Measurements from ENCODE around the gene CELF4.

Gene CELF4

DNA sequence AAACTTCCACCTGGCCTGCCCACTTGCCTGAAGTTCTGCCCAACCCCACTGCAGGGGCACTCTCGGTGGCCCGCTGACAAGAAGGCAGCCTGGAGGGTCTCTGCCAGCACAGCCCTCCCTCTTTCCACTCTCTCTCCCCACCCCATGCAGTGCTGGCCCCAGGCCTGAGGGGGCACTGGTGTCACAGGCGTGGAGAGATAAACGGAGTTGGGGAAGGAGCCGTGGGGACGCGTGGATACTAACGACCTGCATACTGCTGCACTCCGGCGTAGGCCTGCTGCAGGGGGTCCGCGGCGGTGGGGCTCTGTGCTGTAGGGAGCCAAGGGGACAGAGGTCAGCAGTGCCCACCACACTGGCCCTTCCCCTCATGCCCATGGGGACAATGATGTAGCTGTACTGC is 299.3 kb downstream of the CELF4 start:
- no peak for DNase-seq

GRCh38 chr18:37265382-37265781 is 300.2 kb downstream of the CELF4 start:
- DNase-seq: no peak

GRCh38 chr18:37264956-37265355 is 300.6 kb downstream of the CELF4 start:
- no peak for DNase-seq

DNA sequence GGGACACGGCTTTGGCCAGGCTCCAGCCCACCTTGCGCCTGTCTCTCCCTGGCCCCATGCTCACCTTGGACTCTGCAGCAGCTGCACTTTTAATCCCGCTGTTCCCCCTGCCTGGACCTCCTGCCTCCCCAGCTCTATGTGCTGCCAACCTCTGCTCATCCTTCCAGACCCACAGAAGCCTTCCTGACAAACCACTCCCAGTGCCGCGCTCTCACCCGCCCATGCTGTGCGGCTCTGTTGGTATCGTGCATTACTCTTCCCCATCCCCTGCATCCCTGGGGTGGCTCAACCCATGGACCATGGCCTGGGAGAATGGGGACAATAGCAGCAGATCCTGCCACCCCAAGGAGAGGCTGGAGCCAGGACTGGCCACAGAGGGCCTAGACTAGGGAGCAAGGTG is 303.6 kb downstream of the CELF4 start:
- no peak for DNase-seq

GRCh38 chr18:37261246-37261840 is 304.3 kb downstream of the CELF4 start:
- no peak for DNase-seq

DNA sequence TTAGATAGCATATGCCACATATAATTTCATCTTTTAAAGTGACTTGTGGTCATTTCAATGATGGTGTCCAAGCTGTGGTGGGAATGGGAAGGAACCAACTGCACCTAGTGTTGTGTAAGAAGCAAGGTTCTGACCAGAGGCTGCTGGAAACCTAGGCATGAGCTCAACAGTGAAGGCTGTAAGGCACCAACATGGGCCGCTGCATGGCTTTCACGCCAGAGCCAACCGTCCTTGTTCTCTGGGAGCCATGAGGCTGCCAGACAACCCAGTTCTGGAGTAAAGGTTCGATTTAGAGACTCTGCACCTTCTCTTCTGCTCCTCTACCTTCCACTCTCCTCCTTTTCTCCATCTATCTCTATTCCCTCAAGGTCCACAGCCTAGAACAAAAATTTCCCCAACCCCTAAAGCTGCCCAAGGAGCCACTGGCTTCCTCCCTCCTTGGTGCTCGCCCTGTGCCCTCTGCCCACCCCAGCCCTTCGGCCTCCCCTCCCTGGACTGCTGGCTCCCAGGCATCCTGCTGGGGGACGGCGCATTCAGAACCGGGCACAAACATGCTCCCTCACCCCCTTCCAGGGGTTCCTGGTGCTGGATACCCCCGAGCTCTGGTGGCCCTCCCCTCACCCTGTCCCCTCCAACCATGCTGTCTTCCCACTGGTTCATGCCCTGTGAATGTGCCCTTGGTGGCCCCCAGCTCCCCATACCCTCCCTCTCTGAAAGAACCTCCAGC is 305.1 kb downstream of the CELF4 start:
- no peak for DNase-seq

GRCh38 chr18:37259711-37260110 is 305.9 kb downstream of the CELF4 start:
- DNase-seq: peak in 6 of 56 donors; percentile 18 to 44 (median 27)

- no peak for DNase-seq
Measured at GRCh38 chr18:37258819-37259218, 306.8 kb downstream of the CELF4 start.

- DNase-seq: no peak
Measured at GRCh38 chr18:37258131-37258530, 307.5 kb downstream of the CELF4 start.

DNA sequence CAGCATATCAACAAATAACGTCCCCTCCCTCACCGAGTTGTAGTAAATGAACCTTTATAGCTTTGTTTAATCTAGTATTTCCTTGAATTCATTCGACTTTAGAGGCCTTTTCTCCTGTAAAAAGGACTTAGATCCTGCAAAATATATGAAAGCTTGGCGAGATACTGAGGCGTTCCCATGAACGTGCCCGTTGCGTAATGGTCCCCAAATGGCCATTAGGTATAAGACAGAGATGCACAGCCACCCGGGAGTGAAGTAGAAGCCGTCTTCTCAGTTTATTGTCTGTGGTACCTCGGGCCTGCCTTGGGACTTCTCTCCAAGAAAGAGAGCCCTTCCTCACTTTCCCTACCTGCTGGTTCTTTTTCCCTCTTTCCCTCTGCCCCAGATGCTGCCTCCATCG is 310.6 kb downstream of the CELF4 start:
- no peak for DNase-seq

GRCh38 chr18:37254236-37254754 is 311.3 kb downstream of the CELF4 start:
- no peak for DNase-seq

DNA sequence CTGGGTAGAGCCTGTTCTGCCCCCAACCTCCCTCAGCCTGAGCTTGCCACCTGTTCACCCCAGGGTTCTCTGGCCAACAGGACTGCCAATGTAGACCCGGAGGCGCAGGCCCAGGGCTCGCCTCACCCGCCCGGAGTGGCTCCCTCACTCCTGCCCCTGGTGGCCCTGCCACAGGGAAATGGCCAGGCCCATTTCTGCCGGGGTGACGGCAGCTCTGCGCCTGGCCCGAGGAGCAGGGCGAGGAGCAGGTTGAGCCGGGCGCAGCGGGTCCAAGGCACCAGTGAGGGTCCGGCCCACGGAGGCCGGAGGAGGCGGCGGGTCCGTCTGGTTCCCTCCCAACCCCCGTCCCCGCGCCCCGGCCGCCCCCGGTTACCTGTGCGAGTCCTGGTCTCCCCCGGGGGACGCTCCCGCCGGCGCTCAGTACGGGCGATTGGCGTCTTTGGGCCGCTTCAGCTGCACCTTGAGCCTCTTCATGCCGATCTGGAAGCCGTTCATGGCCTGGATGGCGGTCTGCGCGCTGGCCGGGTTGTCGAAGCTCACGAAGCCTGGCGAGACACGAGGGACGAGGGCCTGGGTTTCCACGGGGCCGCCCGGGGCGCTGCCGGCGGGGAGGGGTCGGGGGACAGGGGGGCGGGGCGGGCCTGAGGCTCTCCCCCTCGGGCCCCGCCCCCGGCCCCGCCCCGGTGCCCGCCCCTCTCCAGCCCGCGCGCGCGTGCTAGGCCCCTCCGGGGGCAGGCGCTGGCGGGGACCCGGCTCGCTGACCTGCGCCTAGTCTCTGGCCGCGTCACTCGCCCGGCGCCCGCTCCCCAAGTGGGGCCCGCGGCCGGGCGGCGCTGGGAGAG is 312.0 kb downstream of the CELF4 start:
- DNase-seq: no peak

DNA sequence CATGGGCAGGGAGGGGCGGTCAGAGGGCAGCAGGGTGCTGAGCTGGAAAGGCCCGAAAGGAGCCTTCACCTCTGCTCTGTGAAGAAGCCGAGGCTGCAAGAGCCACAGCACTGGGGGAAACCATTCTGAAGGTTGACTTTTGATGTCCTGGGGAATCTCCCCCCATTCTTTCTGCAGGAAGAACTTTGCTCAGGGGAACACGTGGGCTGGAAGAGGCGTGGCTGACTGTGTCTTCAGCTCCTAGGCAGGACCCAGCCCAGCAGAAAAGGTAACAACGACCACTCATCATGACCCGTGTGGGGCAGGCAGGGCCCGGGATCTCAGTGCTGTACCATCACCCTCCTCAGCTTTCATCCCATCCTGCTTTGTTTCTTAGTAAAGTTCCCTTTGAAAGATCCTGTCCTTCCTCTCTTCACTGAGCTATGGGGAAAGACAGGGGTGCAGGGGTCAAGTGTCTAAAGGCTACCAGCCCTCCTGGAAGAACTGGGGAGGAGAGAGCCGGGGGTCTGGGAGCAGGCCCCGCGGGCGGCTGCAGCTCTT is 312.7 kb downstream of the CELF4 start:
- no peak for DNase-seq

DNA sequence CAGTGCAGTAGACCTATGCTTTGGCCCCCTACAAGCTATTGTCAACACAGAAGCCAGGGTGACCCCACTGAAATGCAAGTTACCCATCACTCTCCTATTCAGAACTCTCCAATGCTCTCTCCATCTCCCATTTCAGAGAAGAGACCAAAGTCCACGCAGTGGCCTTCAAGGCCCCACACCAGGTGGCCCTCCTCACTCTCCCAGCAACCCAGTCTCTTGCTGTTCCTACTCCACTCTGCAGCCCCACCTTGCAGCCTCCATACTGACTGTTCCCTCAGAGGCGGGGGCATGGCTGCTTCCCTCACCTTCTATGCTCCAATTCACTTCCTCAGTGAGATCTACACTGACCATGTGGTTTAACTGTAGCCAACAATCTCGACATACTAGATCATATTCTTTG is 313.3 kb downstream of the CELF4 start:
- no peak for DNase-seq

DNA sequence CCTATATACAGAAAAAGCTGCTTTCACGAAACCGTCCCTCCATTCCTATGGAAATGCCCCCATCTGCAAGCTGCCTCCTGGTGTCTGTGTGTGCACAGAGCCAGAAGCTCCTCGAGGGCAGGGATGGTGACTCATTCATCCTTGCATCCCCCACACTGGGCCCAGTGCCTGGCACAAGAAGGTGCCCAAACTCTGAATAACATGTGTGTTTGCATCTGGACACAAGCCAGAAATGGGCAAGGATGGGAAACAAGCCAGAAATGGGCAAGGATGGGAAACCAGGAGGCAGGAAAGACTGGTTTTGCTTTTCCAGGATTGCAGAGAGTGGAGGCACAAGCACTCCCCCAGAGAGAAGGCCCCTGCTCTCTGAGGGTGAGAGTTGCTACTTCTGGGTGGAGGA is 313.9 kb downstream of the CELF4 start:
- DNase-seq: peak in 8 of 56 donors; percentile 21 to 41 (median 28)

- DNase-seq: no peak
Measured at GRCh38 chr18:37249895-37250618, 315.5 kb downstream of the CELF4 start.

DNA sequence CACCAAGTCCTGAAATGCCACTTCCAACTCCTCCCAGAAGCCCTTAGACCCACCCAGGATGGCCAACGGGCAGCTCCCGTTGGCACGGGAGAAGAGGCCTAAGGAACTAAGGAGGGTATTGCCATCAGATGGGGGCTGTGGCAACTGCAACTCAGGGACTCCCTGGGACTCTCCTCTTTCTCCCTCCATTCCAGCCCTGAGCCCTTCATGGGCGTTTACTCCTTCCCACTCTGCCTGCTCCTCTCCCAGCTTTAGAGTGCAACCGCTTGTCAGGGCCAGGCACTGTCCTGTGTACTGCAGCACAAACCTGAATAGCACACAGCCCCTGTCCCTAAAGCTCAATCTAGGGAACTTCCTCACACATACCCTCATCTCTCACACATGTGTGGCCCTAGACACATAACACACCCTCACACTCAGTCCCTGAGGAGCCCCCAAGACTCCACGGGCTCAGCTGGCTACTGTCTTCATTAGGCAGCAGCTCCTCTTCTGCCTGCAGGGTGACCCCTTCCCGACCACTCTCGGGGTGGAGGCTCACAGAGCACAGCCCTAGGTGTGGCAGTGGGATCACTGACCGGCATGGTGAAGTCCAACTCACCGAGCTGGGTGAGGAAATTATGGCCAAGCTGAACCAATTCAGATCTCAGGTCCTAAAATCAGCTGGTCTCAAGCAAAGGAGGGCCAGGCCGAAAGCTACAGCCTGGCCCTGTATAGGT is 316.3 kb downstream of the CELF4 start:
- no peak for DNase-seq

GRCh38 chr18:37248281-37248680 is 317.3 kb downstream of the CELF4 start:
- no peak for DNase-seq

GRCh38 chr18:37247497-37248161 is 318.0 kb downstream of the CELF4 start:
- no peak for DNase-seq

GRCh38 chr18:37246779-37247340 is 318.7 kb downstream of the CELF4 start:
- no peak for DNase-seq

Measured in amygdala (tissue), 56 donors.